Cardiac fibroblast (primary cell): ENCODE data around the gene CDC42BPG.
"Not testable (repeated sequence)": the region's sequence is repeated elsewhere in the genome, so short reads cannot be mapped to it uniquely, and the experiment has no call there.

Experiments
- DNase-seq, 2 donors: peaks; one replicate each; pipeline versions ENCODE4 v3.0.0 to v3.0.0-alpha.2; 2010; ENCODE audit warnings: low read depth in 2 of 2
- H3K4me3 ChIP-seq, 2 donors: replicated peaks in 1 of 2; 1 replicate in 1 of 2; 2 replicates in 1 of 2; pipeline ENCODE4 v1.5.1; 2011; ENCODE audit warnings: low read depth in 2 of 2, low read length in 2 of 2, mild to moderate bottlenecking in 2 of 2, moderate library complexity in 1 of 2
- CTCF ChIP-seq: IDR thresholded peaks from one replicate; pipeline ENCODE4 v1.5.1; 2011; ENCODE audit warnings: low read depth, mild to moderate bottlenecking, low read length, inconsistent platforms

CDC42BPG gene

GRCh38 chr11:64848826-64849597, 4.6 kb upstream of the CDC42BPG start:
- no peak for DNase-seq
- no peak for TF ChIP-seq CTCF
- H3K4me3 ChIP-seq: no peak overlapping the region

GRCh38 chr11:64848214-64848825, 3.9 kb upstream of the CDC42BPG start:
- no peak for TF ChIP-seq CTCF
- no peak for DNase-seq
- H3K4me3 ChIP-seq: no peak overlapping the region

- peak; percentile 91 for DNase-seq
- peak; percentile 95 for TF ChIP-seq CTCF
- H3K4me3 ChIP-seq: no peak overlapping the region
Measured at GRCh38 chr11:64846998-64847666, 2.7 kb upstream of the CDC42BPG start.

- DNase-seq, H3K4me3 ChIP-seq: not testable (repeated sequence)
Measured at GRCh38 chr11:64845776-64846129, 1.3 kb upstream of the CDC42BPG start.

GRCh38 chr11:64845129-64845775, 799 bp upstream of the CDC42BPG start:
- no peak for TF ChIP-seq CTCF
- no peak overlapping the region for H3K4me3 ChIP-seq
- no peak for DNase-seq

- no peak for TF ChIP-seq CTCF
- no peak overlapping the region for H3K4me3 ChIP-seq
- DNase-seq: no peak
Measured at GRCh38 chr11:64843686-64844329, 645 bp downstream of the CDC42BPG start.
